GM21619 (cell line): Measurements from ENCODE around the gene FAM131B.

Experiments
- ATAC-seq: cut with Tn5 transposase; IDR thresholded peaks from one replicate; pipeline ENCODE4 v1.9.1; 2021; ENCODE audit not compliant: unreplicated experiment

Gene FAM131B

DNA sequence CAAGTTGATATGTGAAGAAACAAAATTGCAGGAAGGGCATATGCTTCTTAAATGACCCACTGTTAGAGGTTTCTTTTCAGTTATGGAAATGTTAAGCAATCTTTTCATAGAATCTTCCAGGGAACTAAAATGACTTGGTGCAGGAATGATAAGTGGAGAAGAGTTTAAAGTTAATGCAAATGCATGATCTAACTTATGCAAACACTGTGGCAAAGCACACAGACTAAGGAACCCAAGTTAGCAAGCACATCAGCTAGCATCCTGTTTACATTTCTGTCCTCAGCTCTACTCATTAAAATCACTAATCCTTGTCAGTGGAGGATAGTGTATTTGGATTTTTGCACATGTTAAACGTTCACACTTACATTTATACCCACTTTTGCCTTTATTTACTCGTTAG is 37.3 kb downstream of the FAM131B start:
- ATAC-seq, result peak; percentile 69

DNA sequence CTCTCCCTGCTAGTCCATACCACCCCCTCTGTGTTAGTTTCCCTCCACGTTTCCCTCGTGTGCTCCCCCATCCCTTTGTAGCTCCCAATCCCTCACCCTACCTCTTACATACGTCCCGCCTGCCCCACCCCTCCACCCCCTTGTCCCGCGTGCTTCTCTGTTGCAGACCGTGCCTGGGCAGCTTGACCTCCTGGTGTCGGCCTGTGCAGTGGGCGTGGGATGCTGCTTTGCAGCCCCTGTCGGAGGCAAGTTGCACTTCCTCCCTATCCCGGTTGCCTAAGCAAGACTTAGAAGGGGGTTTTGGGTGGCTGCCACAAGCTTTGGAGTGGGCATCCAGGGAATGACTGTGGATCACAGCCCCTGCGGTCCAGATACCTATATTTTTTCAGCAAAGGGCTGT is 38.9 kb downstream of the FAM131B start:
- no peak for ATAC-seq

DNA sequence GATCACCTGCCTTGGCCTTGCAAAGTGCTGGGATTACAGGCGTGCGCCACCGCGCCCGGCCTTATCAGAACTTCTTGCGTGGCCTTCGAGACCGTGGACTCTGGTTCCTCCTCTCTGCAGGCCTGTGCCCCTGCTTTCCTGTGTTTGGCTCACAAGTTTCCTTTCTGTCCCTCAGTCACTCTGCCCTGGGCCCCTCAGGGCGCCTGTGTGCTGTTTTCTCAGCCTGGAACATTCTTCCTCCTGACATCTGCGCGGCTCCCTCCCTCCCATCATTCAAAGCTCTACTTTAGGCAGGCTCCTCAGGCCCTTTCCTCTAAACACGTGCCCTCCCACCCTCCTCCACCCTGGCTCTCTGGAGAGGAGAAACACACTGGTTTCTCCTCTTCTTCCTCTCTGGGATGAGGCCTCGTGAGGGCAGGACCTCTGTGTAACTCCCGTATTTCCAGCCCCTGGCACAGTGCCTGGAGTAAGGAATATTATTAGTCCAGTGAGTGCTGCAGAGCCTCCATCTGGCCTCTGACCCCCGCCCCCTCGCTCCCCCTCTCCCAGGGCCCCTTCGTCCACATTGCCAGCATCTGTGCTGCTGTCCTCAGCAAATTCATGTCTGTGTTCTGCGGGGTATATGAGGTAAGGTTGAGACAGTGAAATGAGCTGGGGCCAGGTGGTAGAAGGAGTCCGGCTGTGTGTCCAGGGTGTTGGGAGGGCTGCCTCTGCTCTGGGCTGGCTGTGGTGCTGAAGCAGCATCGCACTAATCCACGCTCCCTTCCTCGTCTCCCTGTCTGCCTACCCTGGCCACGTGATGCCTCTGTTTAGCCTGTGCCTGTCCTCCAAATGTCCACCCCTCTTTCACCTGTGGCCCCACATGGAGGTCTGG is 39.5 kb downstream of the FAM131B start:
- no peak for ATAC-seq

DNA sequence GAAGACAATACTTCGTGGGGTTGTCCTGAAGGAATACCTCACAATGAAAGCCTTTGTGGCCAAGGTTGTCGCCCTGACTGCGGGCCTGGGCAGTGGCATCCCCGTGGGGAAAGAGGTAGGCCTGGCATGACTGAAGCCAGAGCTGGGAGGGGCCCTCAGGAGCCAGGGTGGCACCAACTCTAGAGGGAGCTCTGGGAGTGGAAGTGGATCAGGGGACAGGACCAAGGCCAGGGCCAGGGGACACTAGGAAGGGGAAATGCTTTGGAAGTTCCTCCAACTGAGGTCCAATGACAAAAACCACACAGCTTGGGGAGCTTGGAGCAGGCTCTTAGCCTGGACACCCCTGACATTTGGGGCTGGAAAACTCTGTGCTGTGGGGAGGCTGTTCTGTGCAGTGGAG is 40.8 kb downstream of the FAM131B start:
- no peak for ATAC-seq

DNA sequence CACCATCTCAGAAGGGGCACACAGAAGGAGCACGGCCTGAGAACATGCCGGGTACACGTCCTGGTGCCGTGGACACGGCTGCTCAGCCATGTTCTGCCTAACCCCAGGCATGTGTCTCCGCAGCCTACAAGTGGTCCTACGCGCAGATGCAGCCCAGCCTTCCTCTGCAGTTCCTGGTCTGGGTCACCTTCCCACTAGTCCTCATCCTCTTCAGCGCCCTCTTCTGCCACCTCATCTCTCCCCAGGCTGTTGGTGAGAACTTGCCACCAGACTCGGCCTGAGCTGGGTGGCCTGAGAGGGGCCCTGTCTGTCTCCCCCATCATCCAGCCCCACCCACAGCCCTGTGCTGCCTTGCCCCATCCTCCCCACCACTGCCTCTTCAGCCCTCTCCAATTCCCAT is 41.3 kb downstream of the FAM131B start:
- no peak for ATAC-seq

DNA sequence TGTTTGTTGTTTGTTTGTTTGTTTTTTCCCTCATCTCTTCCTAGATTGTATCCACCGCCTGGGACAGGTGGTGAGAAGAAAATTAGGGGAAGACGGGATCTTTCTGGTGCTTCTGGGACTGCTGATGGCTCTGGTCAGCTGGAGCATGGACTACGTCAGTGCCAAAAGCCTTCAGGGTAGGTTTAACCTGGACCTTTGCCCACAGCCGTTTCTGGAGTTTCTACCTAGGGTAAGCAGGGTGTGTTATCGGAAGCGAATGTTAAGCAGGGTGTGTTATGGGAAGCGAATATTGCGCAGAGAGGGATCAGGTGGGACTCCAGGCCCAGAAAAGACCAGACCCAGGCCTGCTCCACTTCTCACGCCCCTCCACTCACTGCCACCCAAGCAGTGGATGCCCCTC is 41.9 kb downstream of the FAM131B start:
- ATAC-seq, result no peak

DNA sequence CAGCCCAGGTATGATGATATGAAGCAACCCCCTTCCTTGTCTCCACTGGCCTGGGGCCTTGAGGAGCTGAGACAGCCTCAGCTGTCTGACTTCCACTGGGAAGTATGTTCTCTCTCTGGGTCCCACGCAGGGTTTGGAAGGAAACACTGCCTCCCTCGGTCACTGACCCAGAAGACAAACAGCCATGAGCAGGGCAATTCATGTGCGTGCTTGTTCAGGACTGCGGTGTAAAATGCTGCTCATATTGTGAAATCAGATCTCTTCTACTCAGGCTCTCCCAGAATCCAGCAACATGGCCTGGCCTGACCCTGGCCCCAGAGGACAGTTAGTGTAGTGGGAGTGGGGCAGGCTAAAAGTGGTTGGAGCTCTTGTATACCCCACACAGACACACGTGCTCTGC is 43.9 kb downstream of the FAM131B start:
- ATAC-seq, result no peak

DNA sequence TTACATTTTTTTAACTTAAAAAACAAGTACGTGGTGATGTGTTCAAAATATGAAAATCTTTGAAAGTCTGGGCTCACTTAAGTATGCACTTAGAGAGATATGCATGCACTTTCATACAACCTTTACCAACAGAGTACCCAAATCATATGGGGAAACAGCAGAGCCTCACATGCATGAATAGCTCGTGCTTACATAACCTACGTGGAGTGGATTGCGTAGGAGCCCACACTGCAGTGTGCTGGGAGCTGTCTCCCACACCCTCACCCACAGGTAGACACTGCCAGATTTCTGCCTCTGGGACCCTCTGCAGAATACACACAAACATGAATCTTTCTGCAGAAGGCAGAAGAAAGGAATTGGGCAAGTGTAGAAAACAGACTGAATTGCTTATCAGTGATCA is 46.0 kb downstream of the FAM131B start:
- ATAC-seq, result no peak

DNA sequence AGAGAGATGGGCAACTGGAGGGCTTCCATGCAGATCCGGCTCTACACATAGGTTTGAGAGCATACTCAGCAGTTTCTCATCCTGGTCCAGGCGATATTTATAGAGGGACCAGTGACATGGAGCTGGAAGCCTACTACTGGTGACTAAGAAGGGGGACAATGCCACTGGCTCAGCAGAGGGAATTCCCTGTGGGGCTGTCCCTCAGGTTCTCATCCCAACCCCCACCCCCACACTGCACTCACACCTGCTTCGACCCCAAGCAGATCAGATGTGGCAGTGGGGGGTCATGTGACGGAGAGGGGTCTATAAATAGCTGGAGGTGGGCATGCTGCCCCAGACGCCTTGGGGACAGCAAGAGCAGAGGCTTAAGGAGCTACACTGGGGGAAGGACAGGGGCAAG is 46.7 kb downstream of the FAM131B start, which contains the start of gene CLCN1:
CLCN1 (plus strand) TSS at position 336 of the 400 bp plus-strand sequence. CDS start 102 bp downstream, outside the sequence.
- no peak for ATAC-seq

DNA sequence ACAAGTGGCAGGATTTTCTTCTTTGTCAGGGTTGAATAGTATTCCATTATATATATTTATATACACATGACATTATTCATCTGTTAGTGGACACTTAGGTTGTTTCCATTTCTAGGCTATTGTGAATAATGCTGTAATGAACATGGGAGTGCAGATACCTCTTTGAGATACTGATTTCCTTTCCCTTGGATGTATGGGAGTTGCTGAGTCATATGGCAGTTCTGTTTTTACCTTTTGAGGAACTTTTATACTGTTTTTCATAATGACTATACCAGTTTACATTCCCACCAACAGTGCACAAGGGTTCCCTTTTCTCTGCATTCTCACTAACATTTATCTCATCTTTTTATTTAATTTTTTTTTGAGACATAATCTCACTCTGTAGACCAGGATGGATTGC is 48.4 kb downstream of the FAM131B start:
- no peak for ATAC-seq

DNA sequence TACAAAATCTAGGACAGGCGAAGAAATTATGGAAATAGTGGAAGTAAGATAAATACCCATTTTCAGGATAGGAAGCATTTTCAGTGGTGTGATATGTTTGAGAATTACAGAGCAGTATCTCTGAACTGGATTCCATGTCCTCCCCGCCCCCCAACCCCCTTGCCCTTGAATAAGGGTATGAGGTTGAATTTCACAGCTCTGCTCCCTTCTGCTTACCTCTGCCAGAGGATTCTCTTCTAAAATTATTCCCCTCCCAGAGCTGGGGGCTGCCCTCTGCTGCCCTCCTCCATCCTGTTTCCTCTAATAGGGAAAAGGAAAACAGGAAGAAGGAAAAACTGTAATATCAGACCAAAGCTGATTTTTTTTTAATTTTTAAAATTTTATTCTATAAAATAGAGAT is 53.9 kb downstream of the FAM131B start:
- no peak for ATAC-seq

DNA sequence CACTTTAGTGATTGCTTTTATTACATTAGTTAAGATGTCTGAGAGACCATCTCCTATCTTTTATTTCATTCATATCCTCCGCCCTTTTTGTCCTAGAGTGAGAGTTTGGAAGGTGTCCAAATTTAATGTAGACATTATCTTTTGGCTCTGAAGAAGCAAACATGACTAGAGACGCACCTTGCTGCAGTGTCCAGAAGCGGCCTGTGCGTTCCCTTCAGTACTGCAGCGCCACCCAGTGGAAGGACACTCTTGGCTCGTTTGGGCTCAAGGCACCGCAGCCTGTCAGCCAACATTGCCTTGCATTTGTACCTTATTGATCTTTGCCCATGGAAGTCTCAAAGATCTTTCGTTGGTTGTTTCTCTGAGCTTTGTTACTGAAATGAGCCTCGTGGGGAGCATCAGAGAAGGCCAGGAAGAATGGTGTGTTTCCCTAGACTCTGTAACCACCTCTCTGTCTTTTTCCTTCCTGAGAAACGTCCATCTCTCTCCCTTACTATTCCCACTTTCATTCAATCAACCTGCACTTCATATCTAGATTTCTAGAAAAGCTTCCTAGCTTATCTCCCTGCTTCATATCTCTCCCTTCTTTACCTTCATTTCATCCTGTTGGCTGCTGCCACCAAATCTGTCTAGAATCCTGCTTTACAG is 57.0 kb downstream of the FAM131B start:
- no peak for ATAC-seq

DNA sequence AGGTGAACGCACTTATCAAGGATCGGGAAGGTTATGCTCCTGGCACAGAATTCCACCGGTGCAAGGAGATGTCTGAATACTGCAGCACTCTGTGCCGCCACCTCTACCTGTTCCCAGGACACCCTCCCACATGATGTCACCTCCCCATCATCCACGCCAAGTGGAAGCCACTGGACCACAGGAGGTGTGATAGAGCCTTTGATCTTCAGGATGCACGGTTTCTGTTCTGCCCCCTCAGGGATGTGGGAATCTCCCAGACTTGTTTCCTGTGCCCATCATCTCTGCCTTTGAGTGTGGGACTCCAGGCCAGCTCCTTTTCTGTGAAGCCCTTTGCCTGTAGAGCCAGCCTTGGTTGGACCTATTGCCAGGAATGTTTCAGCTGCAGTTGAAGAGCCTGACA is 57.6 kb downstream of the FAM131B start:
- ATAC-seq, result no peak

DNA sequence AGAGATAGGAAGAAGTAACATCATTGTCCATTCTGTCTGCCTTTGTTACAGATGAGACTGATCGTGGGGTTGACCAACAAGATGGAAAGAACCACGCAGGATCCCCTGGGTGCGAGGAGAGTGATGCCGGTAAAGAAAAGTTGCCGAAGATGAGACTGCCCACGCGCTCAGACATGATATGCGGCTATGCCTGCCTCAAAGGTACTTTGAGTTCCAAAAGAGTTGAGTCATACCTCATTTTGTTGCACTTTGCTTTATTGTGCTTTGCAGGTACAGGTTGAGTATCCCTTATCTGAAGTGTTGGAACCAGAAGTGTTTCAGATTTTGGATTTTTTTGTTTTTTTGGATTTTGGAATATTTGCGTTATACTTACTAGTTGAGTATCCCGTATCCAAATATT is 58.8 kb downstream of the FAM131B start:
- ATAC-seq, result no peak
